HCT116 (cell line): ENCODE results near the gene S1PR3.

Experiments
- TF ChIP-seq, protein P1 (sequence below): IDR thresholded peaks from 2 replicates; pipeline ENCODE4 v1.6.1; 2011; ENCODE audit warnings: mild to moderate bottlenecking, low read length, moderate library complexity; ENCODE audit not compliant: insufficient replicate concordance; ENCODE audit errors: extremely low read depth
- TF ChIP-seq, protein P2 (sequence below): IDR thresholded peaks from 2 replicates; pipeline ENCODE4 v1.6.1; 2012; ENCODE audit warnings: low read depth
- TF ChIP-seq, protein P3 (sequence below), 3 experiments: fragments of 200-600 bp in 1 of 3; sonication (generic) in 1 of 3; IDR thresholded peaks in 2 of 3; conservative IDR thresholded peaks in 1 of 3; 2 replicates each; pipeline ENCODE4 v1.5.1; 2012 to 2017; ENCODE audit warnings: low read depth in 2 of 3, low read length in 2 of 3, antibody characterized with exemption in 1 of 3, borderline replicate concordance in 1 of 3, control low read depth in 1 of 3, mild to moderate bottlenecking in 1 of 3, mixed read lengths in 1 of 3, mixed run types in 1 of 3, moderate library complexity in 1 of 3; ENCODE audit not compliant: insufficient read depth in 1 of 3
- TF ChIP-seq, protein P4 (sequence below): IDR thresholded peaks from 2 replicates; pipeline ENCODE4 v1.6.1; 2012
- TF ChIP-seq, protein P5 (sequence below): IDR thresholded peaks from 2 replicates; pipeline ENCODE4 v1.6.1; 2012

DNA sequence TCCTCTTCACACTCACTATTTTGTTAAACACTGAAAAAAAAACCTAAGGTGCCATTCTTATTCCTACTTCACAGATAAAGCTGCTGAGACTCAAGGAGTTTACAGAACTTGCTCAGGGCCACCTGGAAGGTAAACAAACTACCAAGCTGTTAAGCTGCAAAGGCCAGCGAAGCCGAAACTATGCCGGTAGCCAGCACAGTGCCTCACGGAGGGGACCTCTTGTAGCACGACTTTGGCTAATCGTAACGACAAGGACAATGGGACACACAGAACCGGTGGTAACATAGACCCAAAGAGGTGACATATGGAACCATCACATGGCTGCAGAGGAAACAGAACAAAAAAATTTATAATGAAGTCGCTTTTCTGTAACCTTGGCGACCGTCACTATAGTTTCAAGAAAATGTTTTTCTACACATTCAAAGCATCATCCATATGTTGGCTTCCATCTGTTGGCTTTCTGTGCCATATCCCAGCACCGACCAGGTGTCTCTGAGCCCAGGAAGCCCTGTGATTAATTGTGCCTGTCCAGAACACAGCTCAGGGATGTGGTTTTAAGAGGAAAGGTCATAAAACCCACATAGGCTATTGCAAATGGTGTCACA lies 60.3 kb downstream of the S1PR3 start:
- TF ChIP-seq, protein P1, sequence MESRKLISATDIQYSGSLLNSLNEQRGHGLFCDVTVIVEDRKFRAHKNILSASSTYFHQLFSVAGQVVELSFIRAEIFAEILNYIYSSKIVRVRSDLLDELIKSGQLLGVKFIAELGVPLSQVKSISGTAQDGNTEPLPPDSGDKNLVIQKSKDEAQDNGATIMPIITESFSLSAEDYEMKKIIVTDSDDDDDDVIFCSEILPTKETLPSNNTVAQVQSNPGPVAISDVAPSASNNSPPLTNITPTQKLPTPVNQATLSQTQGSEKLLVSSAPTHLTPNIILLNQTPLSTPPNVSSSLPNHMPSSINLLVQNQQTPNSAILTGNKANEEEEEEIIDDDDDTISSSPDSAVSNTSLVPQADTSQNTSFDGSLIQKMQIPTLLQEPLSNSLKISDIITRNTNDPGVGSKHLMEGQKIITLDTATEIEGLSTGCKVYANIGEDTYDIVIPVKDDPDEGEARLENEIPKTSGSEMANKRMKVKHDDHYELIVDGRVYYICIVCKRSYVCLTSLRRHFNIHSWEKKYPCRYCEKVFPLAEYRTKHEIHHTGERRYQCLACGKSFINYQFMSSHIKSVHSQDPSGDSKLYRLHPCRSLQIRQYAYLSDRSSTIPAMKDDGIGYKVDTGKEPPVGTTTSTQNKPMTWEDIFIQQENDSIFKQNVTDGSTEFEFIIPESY = no peak
- TF ChIP-seq, protein P2, sequence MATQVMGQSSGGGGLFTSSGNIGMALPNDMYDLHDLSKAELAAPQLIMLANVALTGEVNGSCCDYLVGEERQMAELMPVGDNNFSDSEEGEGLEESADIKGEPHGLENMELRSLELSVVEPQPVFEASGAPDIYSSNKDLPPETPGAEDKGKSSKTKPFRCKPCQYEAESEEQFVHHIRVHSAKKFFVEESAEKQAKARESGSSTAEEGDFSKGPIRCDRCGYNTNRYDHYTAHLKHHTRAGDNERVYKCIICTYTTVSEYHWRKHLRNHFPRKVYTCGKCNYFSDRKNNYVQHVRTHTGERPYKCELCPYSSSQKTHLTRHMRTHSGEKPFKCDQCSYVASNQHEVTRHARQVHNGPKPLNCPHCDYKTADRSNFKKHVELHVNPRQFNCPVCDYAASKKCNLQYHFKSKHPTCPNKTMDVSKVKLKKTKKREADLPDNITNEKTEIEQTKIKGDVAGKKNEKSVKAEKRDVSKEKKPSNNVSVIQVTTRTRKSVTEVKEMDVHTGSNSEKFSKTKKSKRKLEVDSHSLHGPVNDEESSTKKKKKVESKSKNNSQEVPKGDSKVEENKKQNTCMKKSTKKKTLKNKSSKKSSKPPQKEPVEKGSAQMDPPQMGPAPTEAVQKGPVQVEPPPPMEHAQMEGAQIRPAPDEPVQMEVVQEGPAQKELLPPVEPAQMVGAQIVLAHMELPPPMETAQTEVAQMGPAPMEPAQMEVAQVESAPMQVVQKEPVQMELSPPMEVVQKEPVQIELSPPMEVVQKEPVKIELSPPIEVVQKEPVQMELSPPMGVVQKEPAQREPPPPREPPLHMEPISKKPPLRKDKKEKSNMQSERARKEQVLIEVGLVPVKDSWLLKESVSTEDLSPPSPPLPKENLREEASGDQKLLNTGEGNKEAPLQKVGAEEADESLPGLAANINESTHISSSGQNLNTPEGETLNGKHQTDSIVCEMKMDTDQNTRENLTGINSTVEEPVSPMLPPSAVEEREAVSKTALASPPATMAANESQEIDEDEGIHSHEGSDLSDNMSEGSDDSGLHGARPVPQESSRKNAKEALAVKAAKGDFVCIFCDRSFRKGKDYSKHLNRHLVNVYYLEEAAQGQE = no peak
- TF ChIP-seq, protein P3, sequence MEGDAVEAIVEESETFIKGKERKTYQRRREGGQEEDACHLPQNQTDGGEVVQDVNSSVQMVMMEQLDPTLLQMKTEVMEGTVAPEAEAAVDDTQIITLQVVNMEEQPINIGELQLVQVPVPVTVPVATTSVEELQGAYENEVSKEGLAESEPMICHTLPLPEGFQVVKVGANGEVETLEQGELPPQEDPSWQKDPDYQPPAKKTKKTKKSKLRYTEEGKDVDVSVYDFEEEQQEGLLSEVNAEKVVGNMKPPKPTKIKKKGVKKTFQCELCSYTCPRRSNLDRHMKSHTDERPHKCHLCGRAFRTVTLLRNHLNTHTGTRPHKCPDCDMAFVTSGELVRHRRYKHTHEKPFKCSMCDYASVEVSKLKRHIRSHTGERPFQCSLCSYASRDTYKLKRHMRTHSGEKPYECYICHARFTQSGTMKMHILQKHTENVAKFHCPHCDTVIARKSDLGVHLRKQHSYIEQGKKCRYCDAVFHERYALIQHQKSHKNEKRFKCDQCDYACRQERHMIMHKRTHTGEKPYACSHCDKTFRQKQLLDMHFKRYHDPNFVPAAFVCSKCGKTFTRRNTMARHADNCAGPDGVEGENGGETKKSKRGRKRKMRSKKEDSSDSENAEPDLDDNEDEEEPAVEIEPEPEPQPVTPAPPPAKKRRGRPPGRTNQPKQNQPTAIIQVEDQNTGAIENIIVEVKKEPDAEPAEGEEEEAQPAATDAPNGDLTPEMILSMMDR (IDR thresholded peaks at IDR 0.05 in 2 of 3, conservative IDR thresholded peaks at IDR 0.05 in 1 of 3; ENCODE audit: borderline replicate concordance in 1 of 3, insufficient read depth in 1 of 3, low read depth in 2 of 3, low read length in 2 of 3) = no peak
- TF ChIP-seq, protein P4, sequence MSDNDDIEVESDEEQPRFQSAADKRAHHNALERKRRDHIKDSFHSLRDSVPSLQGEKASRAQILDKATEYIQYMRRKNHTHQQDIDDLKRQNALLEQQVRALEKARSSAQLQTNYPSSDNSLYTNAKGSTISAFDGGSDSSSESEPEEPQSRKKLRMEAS = no peak
- TF ChIP-seq, protein P5, sequence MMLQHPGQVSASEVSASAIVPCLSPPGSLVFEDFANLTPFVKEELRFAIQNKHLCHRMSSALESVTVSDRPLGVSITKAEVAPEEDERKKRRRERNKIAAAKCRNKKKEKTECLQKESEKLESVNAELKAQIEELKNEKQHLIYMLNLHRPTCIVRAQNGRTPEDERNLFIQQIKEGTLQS = no peak
